ENCODE data around the gene ZNRF3.

ZNRF3 gene

DNA sequence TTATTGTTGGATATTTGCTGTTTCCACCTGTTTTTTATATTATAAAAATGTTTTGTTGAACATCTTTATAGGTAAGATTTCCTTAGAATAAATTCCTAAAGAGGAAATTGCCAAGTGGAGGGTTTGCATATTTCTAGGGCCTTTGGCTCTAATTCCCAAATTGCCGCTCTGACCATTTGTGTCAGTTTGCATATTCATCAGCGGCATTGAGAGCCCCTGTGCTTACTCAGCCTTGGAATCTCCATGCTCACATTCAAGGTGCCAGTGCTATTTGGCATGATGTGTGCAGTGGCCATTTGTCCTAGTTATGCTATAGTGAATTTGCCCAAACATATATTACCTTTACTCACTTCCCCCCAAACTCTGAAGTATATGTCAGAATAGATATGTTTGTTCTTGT, 214.9 kb downstream of the ZNRF3 start:
- no peak for DNase-seq

DNA sequence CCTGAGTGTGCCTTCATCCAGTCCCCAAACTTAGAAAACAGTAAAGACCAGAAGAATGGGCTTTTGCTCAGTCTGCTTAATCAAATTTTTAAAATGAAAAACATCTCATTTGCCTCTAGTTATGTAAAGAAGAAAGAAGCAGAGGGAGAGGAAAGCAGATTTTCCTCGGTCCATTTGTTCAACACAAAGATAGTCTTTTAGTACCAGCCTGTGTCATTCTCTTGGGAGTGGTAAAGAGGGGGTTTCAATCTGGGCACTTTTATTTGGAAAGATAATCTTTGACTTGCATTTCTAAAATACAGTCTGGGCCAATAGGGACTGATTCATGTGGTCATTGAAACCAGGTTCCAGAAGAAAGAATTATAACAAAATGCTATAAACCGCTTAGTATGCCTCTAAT, 218.9 kb downstream of the ZNRF3 start:
- no peak for DNase-seq

DNA sequence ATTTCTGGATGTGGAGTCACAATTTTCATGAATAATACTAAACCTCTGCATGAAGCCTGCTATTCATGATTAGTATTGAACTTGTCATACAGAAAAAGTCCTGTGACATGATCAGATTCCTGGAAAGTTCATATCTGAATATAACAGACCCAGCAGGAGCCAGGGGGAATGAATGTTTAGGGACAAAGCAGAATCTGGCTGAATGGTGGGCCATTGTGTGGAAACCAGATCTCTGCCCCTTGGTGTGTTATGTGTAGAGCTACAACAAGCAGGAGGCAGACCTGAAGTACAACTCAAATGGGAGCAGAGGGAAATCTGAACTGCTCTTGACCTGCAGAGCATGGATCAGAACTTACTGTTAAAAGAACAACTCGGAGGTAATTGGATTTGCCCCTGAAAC, 219.7 kb downstream of the ZNRF3 start:
- DNase-seq: no peak

DNA sequence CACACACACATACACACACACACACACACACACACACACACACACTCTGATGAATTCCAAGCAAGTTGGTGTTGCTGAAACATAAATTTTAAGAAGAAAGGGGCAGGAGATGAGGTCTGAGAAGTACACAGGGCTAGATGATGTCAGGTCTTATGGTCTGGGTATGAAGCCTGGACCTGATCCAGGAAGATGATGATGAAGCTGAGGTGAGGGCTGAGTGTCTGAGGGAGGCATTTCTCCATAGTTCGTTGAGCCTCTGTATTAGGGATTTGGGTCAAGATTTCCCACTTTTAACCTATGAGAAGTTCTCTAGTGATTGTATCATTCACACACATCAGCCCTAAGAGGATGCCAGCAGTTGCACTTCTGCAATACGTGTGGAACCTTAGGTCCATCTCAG, 222.1 kb downstream of the ZNRF3 start:
- DNase-seq: no peak

DNA sequence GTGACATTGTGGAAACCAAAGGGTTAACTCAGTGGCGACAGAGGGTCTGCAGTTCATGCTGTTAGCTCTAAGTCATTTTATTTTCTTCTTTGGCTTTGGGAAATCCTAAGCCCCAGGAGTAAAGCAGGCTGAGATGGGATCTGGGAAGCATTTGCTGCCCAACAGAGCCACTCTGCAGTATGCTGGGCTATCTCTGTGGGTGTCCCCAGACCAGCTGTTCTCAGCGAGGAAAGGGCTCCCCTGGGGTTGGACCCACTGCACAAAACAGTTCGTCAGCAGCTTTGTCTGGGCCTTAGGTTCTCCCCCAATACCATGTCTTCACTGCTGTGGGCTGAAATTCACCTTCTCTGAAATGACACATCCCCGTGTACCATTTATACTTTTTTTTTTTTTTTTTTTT, 223.5 kb downstream of the ZNRF3 start:
- no peak for DNase-seq
